Astrocyte (in vitro differentiated cells and primary cell): ENCODE measurements around the gene LMOD1.

Source experiments
- CTCF ChIP-seq: IDR thresholded peaks from 2 replicates; pipeline ENCODE4 v1.5.1; 2011; ENCODE audit warnings: low read depth, mild to moderate bottlenecking, inconsistent platforms, low read length, moderate library complexity; ENCODE audit not compliant: insufficient read depth
- EZH2 ChIP-seq: IDR thresholded peaks from 2 replicates; pipeline ENCODE4 v1.6.1; 2012; ENCODE audit warnings: mild to moderate bottlenecking, low read length, inconsistent platforms; ENCODE audit not compliant: insufficient read depth

GRCh38 chr1:201937624-201938213 is 8.6 kb downstream of the LMOD1 start:
- TF ChIP-seq CTCF (no peak), EZH2 (no peak)
